KG1 (cell line): ENCODE measurements around the gene TSPAN31.
"Not testable (repeated sequence)": the region's sequence is repeated elsewhere in the genome, so short reads cannot be mapped to it uniquely, and the experiment has no call there.

ENCODE experiments used
- DNase-seq: peaks from one replicate; lab custom pipeline; 2025; lab: John Stamatoyannopoulos, UW

The TSPAN31 gene, protein sequence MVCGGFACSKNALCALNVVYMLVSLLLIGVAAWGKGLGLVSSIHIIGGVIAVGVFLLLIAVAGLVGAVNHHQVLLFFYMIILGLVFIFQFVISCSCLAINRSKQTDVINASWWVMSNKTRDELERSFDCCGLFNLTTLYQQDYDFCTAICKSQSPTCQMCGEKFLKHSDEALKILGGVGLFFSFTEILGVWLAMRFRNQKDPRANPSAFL

GRCh38 chr12:57744777-57745484 is at the start of gene TSPAN31:
Gene TSPAN31 (plus strand): TSS chr12:57745039. CDS start chr12:57745155, 116 bp downstream.
- DNase-seq, result peak; percentile 83

DNA sequence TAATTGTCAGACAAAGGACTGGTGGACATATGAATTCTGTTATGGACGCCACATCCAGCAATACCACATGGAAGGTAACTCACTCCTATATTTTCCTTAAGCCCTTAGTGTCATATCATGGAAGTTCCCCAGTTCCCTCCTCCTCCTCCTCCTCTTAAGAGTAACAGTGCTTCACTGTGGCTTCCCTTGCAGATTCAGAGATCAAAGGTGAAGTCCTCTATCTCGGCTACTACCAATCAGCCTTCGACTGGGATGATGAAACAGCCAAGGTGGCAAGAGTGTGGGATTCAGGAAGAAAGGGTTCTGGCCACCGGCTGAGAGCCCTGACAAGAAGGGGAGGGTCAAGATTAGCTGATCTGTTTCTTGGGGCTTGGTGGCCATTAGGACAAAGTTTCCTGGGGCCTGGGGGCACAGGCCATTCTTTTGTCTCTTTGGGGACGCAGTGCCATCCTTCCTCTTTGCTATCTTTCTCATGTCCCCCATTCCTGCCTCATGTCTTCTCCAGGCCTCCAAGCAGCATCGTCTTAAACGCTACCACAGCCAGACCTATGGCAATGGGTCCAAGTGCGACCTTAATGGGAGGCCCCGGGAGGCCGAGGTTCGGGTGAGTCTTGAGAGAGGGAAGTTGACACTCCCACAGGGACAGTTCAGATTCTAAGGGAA is 48.9 kb upstream of the TSPAN31 start:
- DNase-seq, result no peak

DNA sequence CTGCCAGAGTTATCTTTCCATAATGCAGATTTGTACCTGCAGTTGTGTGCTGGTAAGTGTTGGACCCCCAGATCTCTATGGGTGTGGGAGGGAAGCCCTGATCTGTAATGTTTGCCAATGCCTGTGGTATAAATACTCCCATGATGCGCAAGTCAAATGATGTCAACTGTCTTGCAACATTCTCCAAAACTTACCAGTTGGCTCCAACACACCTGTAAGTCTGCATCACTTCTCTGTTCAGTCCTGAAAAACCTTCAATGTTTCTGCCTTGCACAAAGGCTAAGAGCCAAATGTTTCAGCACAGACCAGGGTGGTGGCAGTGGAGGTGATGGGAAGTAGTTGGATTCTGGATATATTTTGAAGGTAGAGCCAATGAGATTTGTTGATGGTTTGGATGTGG is 47.8 kb upstream of the TSPAN31 start:
- no peak for DNase-seq

- DNase-seq, result no peak
These were observed 46.4 kb upstream of the TSPAN31 start for GRCh38 chr12:57698414-57698813.

DNA sequence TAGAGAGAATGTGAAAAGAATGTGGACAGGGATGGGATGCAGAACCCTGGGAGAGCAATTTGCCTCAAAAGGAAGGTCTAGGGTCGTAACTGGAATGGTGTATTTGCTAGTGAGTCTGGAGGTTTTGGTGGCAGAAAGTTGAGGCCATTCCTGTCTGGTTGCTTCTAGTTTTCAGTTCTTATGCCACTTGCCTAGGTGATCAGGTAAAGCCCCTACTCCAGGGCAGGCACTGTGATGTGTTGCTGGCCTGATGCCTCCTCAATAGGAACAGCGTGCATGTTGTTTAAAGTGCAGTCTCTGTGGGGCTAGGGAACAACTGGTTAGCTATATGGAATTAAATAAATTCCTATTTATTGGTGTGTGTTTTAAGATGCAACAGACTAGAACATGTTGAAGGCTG is 44.5 kb upstream of the TSPAN31 start:
- DNase-seq, result no peak

GRCh38 chr12:57707250-57707649 is 37.6 kb upstream of the TSPAN31 start:
- no peak for DNase-seq

DNA sequence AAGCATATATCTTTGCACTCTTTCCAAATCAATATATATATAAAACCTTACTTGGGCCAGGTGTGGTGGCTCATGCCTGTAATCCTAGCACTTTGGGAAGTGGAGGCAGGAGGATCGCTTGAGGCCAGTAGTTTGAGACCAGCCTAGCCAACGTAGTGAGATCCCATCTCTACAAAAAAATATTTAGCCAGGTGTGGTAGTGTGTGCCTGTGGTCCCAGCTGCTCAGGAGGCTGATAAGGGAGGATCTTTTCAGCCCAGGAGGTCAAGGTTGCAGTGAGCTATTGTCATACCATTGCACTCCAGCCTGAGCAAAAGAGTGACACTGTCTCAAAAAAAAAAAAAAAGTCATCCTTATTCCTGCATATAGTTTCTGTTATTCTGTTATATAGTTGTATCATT is 36.5 kb upstream of the TSPAN31 start:
- no peak for DNase-seq

DNA sequence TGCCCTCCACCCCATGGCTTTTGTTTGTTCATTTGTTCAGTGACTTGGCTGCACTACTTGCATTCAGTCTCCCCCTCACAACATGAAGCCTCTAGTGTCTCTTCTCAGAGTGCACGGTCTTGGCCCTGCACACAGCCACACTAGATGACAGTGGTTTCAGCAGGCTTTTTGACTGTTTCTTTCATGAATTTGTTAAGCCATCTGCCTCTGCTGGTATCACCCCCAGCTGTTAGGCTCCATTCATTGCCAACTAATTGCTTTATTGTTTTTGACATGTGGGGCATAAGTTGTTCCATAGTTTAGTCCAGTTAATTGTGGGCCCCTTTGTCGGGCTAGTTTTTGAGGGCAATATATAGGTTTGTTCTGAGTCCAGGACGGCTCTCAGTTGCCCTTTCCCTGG is 32.1 kb upstream of the TSPAN31 start:
- DNase-seq, result no peak

DNA sequence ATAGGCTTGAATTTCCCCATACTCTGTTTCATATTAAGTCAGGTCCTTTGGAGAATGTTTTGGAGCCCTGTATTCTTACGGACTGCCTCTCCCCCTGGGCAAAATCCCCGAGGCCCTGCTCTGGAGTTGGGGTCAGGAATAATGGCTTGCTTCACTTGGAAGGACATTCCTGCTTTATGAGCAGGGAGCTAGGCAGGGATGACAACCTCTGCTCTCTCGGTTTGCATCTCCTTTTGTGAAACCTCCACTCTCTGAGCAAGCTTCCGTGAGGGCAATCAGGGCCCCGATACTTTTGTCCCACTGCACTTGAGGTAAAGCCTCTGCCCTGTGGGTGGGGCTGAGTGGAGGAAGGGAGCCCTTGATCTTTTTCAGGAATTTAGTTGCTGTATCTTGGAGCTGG is 31.6 kb upstream of the TSPAN31 start:
- DNase-seq, result no peak

DNA sequence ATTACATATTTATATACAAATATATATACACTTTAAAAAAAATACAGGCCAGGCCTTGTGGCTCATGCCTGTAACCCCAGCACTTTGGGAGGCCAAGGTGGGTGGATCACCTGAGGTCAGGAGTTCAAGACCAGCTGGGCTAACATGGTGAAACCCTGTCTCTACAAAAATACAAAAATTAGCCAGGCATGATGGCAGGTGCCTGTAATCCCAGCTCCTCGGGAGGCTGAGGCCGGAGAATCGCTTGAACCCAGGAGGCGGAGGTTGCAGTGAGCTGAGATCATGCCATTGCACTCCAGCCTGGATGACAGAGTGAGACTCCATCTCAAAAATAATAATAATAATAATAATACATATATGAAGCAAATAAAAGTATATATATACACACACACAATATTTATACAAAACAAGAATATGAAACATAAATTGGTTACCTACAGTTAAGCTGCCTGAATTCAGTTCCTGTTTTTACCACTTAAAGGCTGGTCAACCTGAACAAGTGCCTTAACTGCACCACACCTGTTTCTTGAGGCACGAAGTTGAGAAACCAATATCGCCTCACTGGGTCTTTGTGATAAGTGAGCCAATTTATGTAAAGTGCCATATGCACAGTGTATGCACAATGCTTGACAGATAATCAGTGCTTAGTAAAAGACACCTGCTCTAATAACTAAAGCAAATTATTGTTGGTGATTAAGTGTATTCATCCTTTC is 29.6 kb upstream of the TSPAN31 start:
- not testable (repeated sequence) for DNase-seq

DNA sequence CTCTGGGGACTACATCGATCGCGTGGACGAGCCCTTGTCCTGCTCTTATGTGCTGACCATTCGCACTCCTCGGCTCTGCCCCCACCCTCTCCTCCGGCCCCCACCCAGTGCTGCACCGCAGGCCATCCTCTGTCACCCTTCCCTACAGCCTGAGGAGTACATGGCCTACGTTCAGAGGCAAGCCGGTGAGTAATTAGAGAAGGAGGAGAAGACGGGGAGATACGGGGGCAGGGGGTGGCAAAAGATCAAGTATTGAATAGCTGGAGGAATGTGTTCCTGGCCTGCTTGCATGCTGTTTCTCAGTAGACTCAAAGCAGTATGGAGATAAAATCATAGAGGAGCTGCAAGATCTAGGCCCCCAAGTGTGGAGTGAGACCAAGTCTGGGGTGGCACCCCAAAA is 29.1 kb upstream of the TSPAN31 start:
- no peak for DNase-seq

- no peak for DNase-seq
These were observed 28.5 kb upstream of the TSPAN31 start for GRCh38 chr12:57716305-57716704.

DNA sequence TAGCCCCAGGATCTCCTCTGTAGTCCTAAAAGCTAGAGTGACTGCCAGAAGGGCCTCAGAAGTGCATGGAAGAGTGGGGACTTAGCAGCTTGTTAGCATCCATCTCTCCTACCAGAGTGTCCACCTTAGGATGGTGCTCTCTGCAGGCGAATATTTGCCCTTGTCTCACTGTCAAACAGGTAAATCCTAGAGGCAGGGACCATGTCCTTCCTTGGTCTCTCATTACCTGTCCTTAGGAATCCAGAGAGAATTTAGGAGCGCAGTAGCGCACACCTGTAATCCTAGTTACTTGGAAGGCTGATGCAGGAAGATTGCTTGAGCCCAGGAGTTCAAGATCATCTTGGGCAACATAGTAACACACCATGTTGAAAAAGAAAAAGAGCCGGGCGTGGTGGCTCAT is 27.7 kb upstream of the TSPAN31 start:
- DNase-seq, result no peak

DNA sequence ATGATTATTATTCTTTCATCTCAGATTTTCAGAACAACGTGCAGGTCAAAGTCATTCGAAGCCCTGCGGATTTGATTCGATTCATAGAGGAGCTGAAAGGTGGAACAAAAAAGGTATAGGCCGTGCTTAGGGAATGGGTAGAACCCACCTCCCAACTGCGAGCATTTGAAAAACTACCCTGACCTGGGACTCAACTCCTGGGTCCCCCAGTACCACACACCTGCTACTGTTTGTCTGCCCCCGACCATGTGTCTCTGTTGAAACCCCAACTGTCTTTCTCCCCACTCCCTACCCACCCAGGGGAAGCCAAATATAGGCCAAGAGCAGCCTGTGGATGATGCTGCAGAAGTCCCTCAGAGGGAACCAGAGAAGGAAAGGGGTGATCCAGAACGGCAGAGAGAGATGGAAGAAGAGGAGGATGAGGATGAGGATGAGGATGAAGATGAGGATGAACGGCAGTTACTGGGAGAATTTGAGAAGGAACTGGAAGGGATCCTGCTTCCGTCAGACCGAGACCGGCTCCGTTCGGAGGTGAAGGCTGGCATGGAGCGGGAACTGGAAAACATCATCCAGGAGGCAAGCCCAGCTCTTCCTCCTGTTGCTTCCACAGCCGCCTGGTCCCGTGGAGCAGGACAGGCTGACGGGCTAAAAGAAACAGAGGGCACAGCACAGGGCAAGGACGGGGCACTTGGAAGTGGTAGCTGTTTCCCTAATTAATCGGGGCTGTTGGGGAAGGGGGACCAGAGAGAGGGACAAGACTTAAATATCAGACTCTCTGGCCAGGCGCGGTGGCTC is 26.8 kb upstream of the TSPAN31 start:
- DNase-seq, result no peak

DNA sequence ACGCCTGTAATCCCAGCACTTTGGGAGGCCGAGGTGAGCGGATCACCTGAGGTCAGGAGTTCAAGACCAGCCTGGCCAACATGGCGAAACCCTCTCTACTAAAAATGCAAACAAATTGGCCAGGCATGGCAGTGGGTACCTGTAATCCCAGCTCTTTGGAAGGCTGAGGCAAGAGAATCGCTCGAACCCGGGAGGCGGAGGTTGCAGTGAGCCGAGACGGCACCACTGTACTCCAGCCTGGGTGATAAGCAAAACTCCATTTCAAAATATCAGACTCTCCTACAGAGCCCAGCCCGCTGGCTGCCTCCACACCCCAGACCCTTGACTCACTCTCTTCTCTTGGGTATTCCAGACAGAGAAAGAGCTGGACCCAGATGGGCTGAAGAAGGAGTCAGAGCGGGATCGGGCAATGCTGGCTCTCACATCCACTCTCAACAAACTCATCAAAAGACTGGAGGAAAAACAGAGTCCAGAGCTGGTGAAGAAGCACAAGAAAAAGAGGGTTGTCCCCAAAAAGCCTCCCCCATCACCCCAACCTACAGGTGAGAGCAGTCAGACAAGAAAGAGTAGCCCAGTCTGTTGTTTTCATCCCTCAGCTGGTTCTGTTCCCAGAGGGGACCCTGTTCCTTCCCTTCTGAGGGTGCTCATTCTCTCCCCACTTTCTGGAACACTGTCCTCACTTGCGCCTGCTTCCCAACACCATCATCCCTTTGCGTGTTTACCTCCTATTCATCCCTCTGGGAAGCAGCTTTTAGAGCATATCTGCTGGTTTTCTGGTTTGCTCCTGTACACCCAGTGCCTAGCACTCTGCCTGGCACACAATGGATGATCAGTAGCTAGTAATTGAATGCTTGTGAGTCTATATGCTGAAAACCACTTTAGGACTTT is 26.0 kb upstream of the TSPAN31 start:
- DNase-seq, result no peak

- DNase-seq, result no peak
These were observed 24.8 kb upstream of the TSPAN31 start for GRCh38 chr12:57719777-57720605.

DNA sequence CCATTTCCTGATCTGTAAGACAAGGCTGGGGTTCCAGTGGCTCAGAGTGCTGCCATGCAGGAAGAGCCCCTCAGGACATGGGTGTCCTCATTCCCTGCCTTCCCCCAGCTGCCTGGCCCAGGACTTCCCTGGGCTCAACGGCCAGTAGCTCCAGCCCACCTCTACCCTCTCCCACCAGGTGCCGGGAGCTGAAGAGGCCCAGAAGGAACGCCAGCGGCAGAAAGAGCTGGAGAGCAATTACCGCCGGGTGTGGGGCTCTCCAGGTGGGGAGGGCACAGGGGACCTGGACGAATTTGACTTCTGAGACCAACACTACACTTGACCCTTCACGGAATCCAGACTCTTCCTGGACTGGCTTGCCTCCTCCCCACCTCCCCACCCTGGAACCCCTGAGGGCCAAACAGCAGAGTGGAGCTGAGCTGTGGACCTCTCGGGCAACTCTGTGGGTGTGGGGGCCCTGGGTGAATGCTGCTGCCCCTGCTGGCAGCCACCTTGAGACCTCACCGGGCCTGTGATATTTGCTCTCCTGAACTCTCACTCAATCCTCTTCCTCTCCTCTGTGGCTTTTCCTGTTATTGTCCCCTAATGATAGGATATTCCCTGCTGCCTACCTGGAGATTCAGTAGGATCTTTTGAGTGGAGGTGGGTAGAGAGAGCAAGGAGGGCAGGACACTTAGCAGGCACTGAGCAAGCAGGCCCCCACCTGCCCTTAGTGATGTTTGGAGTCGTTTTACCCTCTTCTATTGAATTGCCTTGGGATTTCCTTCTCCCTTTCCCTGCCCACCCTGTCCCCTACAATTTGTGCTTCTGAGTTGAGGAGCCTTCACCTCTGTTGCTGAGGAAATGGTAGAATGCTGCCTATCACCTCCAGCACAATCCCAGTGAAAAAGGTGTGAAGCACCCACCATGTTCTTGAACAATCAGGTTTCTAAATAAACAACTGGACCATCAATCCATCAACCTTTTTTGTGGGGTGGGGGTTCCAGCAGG is 23.9 kb upstream of the TSPAN31 start:
- DNase-seq, result no peak

DNA sequence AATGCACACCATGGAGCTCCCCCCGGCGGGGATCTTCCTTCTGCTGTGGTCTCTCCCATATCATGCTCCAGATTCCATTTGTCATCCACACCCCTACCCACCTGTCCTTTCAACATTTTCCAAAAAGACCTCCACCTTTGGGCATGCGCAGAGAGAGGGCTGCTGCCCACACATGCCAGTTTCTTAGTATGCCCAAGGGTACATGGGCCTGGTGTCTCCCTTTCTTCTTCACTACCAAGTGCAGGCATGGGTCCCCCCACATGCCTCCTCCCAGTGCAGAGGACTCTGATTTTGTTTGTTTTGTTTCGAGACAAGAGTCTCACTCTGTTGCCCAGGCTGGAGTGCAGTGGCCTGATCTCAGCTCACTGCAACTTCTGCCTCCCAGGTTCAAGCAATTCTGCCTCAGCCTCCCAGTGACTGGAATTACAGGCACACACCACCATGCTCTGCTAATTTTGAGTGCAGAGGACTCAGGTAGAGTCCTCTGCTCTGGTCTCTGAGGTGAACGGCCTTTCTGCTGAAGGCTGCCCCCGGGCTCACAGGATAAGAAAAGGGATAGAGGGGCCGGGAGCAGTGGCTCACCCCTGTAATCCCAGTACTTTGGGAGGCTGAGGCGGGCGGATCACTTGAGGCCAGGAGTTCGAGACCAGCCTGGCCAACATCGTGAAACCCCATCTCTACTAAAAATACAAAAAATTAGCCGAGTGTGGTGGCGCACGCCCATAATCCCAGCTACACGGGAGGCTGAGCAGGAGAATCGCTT is 22.8 kb upstream of the TSPAN31 start:
- DNase-seq, result not testable (repeated sequence)
